Body of pancreas (tissue), 4 donors: ENCODE measurements around the gene FAF2.

Experiments
- POLR2A ChIP-seq, 3 donors: fragments of 450-650 bp; IDR thresholded peaks; one replicate each; pipeline ENCODE4 v1.6.1; 2016; ENCODE audit warnings: antibody characterized with exemption in 3 of 3, mild to moderate bottlenecking in 2 of 3
- TF ChIP-seq, protein P1 (sequence below), 7 experiments: fragments of 450-650 bp in 4 of 7; fragments of 200-600 bp in 3 of 7; sonication (generic) in 3 of 7; IDR thresholded peaks; one replicate each; pipeline ENCODE4 v1.5.1; 2016 to 2019; ENCODE audit warnings: antibody characterized with exemption in 7 of 7

DNA sequence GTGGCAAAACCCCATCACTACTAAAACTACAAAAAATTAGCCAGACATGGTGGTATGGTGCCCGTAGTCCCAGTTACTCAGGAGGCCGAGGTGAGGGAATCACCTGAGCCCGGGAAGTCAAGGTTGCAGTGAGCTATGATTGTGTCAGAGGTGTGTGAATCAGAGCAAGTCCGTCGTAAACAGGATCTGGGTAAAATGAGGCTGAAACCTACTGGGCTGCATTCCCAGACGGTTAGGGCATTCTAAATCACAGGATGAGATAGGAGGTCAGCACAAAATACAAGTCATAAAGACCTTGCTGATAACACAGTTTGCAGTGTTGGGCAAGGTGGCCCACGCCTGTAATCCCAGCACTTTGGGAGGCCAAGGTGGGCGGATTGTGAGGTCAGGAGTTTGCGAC, 29.9 kb upstream of the FAF2 start:
- TF ChIP-seq, protein P1, sequence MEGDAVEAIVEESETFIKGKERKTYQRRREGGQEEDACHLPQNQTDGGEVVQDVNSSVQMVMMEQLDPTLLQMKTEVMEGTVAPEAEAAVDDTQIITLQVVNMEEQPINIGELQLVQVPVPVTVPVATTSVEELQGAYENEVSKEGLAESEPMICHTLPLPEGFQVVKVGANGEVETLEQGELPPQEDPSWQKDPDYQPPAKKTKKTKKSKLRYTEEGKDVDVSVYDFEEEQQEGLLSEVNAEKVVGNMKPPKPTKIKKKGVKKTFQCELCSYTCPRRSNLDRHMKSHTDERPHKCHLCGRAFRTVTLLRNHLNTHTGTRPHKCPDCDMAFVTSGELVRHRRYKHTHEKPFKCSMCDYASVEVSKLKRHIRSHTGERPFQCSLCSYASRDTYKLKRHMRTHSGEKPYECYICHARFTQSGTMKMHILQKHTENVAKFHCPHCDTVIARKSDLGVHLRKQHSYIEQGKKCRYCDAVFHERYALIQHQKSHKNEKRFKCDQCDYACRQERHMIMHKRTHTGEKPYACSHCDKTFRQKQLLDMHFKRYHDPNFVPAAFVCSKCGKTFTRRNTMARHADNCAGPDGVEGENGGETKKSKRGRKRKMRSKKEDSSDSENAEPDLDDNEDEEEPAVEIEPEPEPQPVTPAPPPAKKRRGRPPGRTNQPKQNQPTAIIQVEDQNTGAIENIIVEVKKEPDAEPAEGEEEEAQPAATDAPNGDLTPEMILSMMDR (IDR thresholded peaks at IDR 0.05), result no peak
- no peak for TF ChIP-seq POLR2A (IDR thresholded peaks at IDR 0.05)
